Fibroblast of lung (primary cell): ENCODE data around the gene OR2D2. TPM values are rescaled to one million over a fixed set of nuclear protein-coding genes. Genes with fewer than 3 reads are reported as not detected.

Experiments used
- DNase-seq, 2 donors: peaks; one replicate each; pipeline versions ENCODE4 v3.0.0 to v3.0.0-alpha.2; 2010; ENCODE audit warnings: low read depth in 2 of 2
- H2AFZ ChIP-seq: 2 replicates; pipeline ENCODE4 v1.5.1; 2012; ENCODE audit warnings: low read length, control low read depth, inconsistent platforms
- H3K27ac ChIP-seq: 2 replicates; pipeline ENCODE4 v1.5.1; 2011; ENCODE audit warnings: low read length, control low read depth; ENCODE audit not compliant: insufficient read depth
- H3K27me3 ChIP-seq: 2 replicates; pipeline ENCODE4 v1.5.1; 2011; ENCODE audit warnings: mild to moderate bottlenecking, low read length; ENCODE audit not compliant: control insufficient read depth, insufficient read depth
- H3K36me3 ChIP-seq: 2 replicates; pipeline ENCODE4 v1.5.1; 2011; ENCODE audit warnings: low read length; ENCODE audit not compliant: control insufficient read depth, insufficient read depth
- H3K4me1 ChIP-seq: 2 replicates; pipeline ENCODE4 v1.5.1; 2011; ENCODE audit warnings: low read length; ENCODE audit not compliant: control insufficient read depth, insufficient read depth; ENCODE audit errors: extremely low read depth
- H3K4me2 ChIP-seq: 2 replicates; pipeline ENCODE4 v1.5.1; 2011; ENCODE audit warnings: low read length, control low read depth; ENCODE audit not compliant: insufficient read depth; ENCODE audit errors: extremely low read depth
- H3K4me3 ChIP-seq, 4 experiments: fragments of 200-600 bp in 1 of 4; sonication (generic) in 1 of 4; replicated peaks in 1 of 4; 2 replicates each; pipeline ENCODE4 v1.5.1; 2011 to 2016; ENCODE audit warnings: low read length in 4 of 4, low read depth in 3 of 4, mild to moderate bottlenecking in 3 of 4, control low read depth in 2 of 4, inconsistent platforms in 1 of 4, mixed read lengths in 1 of 4; ENCODE audit not compliant: insufficient read depth in 1 of 4; ENCODE audit errors: control extremely low read depth in 1 of 4
- H3K79me2 ChIP-seq: 2 replicates; pipeline ENCODE4 v1.5.1; 2012; ENCODE audit warnings: mild to moderate bottlenecking, low read length, inconsistent platforms; ENCODE audit not compliant: control insufficient read depth, insufficient read depth
- H3K9ac ChIP-seq: 2 replicates; pipeline ENCODE4 v1.5.1; 2011; ENCODE audit warnings: mild to moderate bottlenecking, low read length, control low read depth; ENCODE audit not compliant: insufficient read depth
- H3K9me3 ChIP-seq: 2 replicates; pipeline ENCODE4 v1.5.1; 2012; ENCODE audit warnings: low read depth, low read length; ENCODE audit not compliant: control insufficient read depth, insufficient read depth
- H4K20me1 ChIP-seq: 2 replicates; pipeline ENCODE4 v1.5.1; 2011; ENCODE audit warnings: low read length; ENCODE audit not compliant: control insufficient read depth, insufficient read depth; ENCODE audit errors: extremely low read depth
- EZH2 ChIP-seq: IDR thresholded peaks from 2 replicates; pipeline ENCODE4 v1.5.1; 2012; ENCODE audit warnings: low read length, control low read depth, mild to moderate bottlenecking; ENCODE audit errors: missing control alignments
- polyA plus RNA-seq, 2 donors: library from polyadenylated mRNA; depleted of rRNA in 1 of 2; stranded (reverse) in 1 of 2; unstranded in 1 of 2; fragments of >200 nt; gene quantifications; 2 replicates each; pipeline ENCODE4 v1.2.1, GENCODE V29; 2011 to 2012; ENCODE audit warnings: missing spikeins in 1 of 2
- total RNA-seq: library from RNA; depleted of rRNA; stranded (reverse); fragments of >200 nt; gene quantifications from 2 replicates; pipeline ENCODE4 v1.2.1, GENCODE V29; 2014
- TF ChIP-seq, protein P1 (sequence below), 2 donors: IDR thresholded peaks in 1 of 2; conservative IDR thresholded peaks in 1 of 2; 1 replicate in 1 of 2; 2 replicates in 1 of 2; pipeline ENCODE4 v1.5.1; 2011 to 2012; ENCODE audit warnings: low read length in 2 of 2, control low read depth in 1 of 2, inconsistent platforms in 1 of 2, low read depth in 1 of 2, mild to moderate bottlenecking in 1 of 2

The OR2D2 gene
- total and polyA plus RNA-seq, 2 donors (not counting 1 experiment from before 2014, with no cell fraction given): 0.33 TPM; not detected in 1

DNA sequence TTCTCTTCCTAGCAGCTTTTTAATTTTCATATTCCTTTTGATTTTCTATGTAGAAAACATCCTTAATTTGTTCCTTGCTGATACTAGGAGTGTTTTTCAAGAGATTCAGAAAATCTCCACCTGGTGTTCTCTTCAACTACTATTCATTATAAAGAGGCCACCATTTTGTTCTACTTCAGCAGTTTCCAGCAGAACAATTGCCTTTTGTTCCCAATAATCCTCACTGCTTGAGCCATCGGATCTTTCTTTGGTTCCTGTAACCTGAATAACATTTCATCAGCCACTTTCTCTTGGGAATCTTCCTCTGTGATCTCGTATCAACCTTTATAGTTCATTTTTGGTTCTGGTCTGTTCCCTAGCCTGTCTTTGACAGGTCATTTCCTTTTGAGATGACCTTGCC is 48.6 kb downstream of the OR2D2 start:
- DNase-seq: no peak
- H3K9me3 ChIP-seq: no peaks in the 10 kb centered on the region
- no peaks in the 10 kb centered on the region for H3K4me1 ChIP-seq
- no peaks in the 10 kb centered on the region for H3K36me3 ChIP-seq
- H3K27me3 ChIP-seq: no peaks in the 10 kb centered on the region
- no peak overlapping the region for H2AFZ ChIP-seq
- H3K4me3 ChIP-seq: no peak overlapping the region
- TF ChIP-seq, protein P1, sequence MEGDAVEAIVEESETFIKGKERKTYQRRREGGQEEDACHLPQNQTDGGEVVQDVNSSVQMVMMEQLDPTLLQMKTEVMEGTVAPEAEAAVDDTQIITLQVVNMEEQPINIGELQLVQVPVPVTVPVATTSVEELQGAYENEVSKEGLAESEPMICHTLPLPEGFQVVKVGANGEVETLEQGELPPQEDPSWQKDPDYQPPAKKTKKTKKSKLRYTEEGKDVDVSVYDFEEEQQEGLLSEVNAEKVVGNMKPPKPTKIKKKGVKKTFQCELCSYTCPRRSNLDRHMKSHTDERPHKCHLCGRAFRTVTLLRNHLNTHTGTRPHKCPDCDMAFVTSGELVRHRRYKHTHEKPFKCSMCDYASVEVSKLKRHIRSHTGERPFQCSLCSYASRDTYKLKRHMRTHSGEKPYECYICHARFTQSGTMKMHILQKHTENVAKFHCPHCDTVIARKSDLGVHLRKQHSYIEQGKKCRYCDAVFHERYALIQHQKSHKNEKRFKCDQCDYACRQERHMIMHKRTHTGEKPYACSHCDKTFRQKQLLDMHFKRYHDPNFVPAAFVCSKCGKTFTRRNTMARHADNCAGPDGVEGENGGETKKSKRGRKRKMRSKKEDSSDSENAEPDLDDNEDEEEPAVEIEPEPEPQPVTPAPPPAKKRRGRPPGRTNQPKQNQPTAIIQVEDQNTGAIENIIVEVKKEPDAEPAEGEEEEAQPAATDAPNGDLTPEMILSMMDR (conservative IDR thresholded peaks at IDR 0.05 in 1 of 2, IDR thresholded peaks at IDR 0.05 in 1 of 2; ENCODE audit: low read depth in 1 of 2, low read length in 2 of 2): no peak
- H4K20me1 ChIP-seq: no peaks in the 10 kb centered on the region
- no peak overlapping the region for H3K27ac ChIP-seq
- no peak overlapping the region for H3K4me2 ChIP-seq
- H3K9ac ChIP-seq: no peak overlapping the region
- H3K79me2 ChIP-seq: no peaks in the 10 kb centered on the region

DNA sequence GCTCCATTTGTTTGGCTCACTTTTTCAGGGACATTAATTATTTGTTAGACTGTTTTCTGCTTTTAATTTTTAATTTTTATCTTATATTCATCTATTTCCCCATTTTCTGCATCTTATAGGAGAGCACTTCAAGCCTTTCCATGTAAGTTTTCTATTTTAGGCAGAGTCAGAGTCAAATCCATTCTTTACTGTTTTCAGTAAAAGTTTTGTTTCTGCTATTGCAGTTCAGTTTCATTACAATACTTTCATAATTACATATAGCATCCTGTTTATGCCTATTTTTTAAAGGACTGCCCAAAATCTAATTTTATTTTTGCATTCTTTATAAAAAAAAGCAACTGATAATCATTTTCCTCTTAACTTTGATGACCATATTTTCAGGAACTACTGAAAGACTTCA is 50.6 kb downstream of the OR2D2 start:
- Histone ChIP-seq H3K4me1 (no peaks in the 10 kb centered on the region), H3K4me3 (no peak overlapping the region), H2AFZ (no peak overlapping the region), H3K27me3 (no peaks in the 10 kb centered on the region), H3K36me3 (no peaks in the 10 kb centered on the region), H3K9ac (no peak overlapping the region), H4K20me1 (no peaks in the 10 kb centered on the region), H3K27ac (no peak overlapping the region), H3K79me2 (no peaks in the 10 kb centered on the region), H3K9me3 (no peaks in the 10 kb centered on the region), H3K4me2 (no peak overlapping the region)
- DNase-seq: no peak
- TF ChIP-seq, protein P1 (conservative IDR thresholded peaks at IDR 0.05 in 1 of 2, IDR thresholded peaks at IDR 0.05 in 1 of 2; ENCODE audit: low read depth in 1 of 2, low read length in 2 of 2): no peak
- no peak for TF ChIP-seq EZH2

Other genes starting within 250 kb of the OR2D2 start
- 11.0 and 23.9 TPM in 2 replicates for gene DCHS1, start 236.7 kb downstream of the OR2D2 start, total RNA-seq
- 0.92 and 5.0 TPM in 2 replicates for gene DCHS1, start 236.7 kb downstream of the OR2D2 start, polyA plus RNA-seq
- gene MRPL17, start 209.2 kb downstream of the OR2D2 start, total RNA-seq: 44.9 and 53.2 TPM in 2 replicates
- 44.4 and 73.0 TPM in 2 replicates for gene MRPL17, start 209.2 kb downstream of the OR2D2 start, polyA plus RNA-seq
- under 0.01 TPM in 2 replicates for gene OR2AG2, start 120.5 kb downstream of the OR2D2 start, total RNA-seq
- 0.03 and 0.26 TPM in 2 replicates for gene OR2AG2, start 120.5 kb downstream of the OR2D2 start, polyA plus RNA-seq
- not detected in 2 replicates for gene OR2AG1, start 109.5 kb downstream of the OR2D2 start, total RNA-seq
- gene OR2AG1, start 109.5 kb downstream of the OR2D2 start, polyA plus RNA-seq: not detected in 2 replicates
- under 0.01 and 0.17 TPM in 2 replicates for gene OR6A2, start 92.8 kb downstream of the OR2D2 start, total RNA-seq
- 0.03 TPM in 1 of 2 replicates, not detected in the other for gene OR6A2, start 92.8 kb downstream of the OR2D2 start, polyA plus RNA-seq
- not detected in 2 replicates for gene OR10A5, start 46.8 kb downstream of the OR2D2 start, total RNA-seq
- not detected in 2 replicates for gene OR10A5, start 46.8 kb downstream of the OR2D2 start, polyA plus RNA-seq
- not detected in 2 replicates for gene OR10A2, start 29.4 kb downstream of the OR2D2 start, total RNA-seq
- gene OR10A2, start 29.4 kb downstream of the OR2D2 start, polyA plus RNA-seq: not detected in 2 replicates
- not detected in 2 replicates for gene OR10A4, start 15.9 kb downstream of the OR2D2 start, total RNA-seq
- gene OR10A4, start 15.9 kb downstream of the OR2D2 start, polyA plus RNA-seq: not detected in 2 replicates
- gene OR2D3, start 28.5 kb upstream of the OR2D2 start, total RNA-seq: not detected in 2 replicates
- gene OR2D3, start 28.5 kb upstream of the OR2D2 start, polyA plus RNA-seq: not detected in 2 replicates
- 3.6 and 4.1 TPM in 2 replicates for gene ZNF215, start 33.9 kb upstream of the OR2D2 start, total RNA-seq
- gene ZNF215, start 33.9 kb upstream of the OR2D2 start, polyA plus RNA-seq: 2.7 and 3.8 TPM in 2 replicates
- gene ZNF214, start 127.8 kb upstream of the OR2D2 start, total RNA-seq: 8.7 and 9.9 TPM in 2 replicates
- gene ZNF214, start 127.8 kb upstream of the OR2D2 start, polyA plus RNA-seq: 1.8 and 2.0 TPM in 2 replicates
- under 0.01 and 0.17 TPM in 2 replicates for gene NLRP14, start 128.0 kb upstream of the OR2D2 start, total RNA-seq
- 0.05 and 0.07 TPM in 2 replicates for gene NLRP14, start 128.0 kb upstream of the OR2D2 start, polyA plus RNA-seq
- gene RBMXL2, start 196.5 kb upstream of the OR2D2 start, total RNA-seq: under 0.01 TPM in 1 of 2 replicates, not detected in the other
- not detected in 2 replicates for gene RBMXL2, start 196.5 kb upstream of the OR2D2 start, polyA plus RNA-seq